ENCODE data around the gene CTSS.

CTSS gene

GRCh38 chr1:150765296-150765976 lies at the start of gene CTSS:
Gene CTSS (minus strand): TSS chr1:150765778. CDS start chr1:150764763, 1,015 bp downstream.
- no peak for DNase-seq (ENCODE audit: low read depth)
- H3K4me3 ChIP-seq (ENCODE audit: low read depth, low read length), result no peak within 1 kb of the TSS
- in situ Hi-C loops (cut with HindIII; ENCODE audit: low sequenced_read_pairs), result no loop called here
- no peak for TF ChIP-seq CTCF (IDR thresholded peaks at IDR 0.05; ENCODE audit: low read depth, low read length, missing control alignments)

- peak; percentile 37 for DNase-seq (ENCODE audit: low read depth)
- TF ChIP-seq CTCF (IDR thresholded peaks at IDR 0.05; ENCODE audit: low read depth, low read length, missing control alignments), result peak; percentile 88
- H3K4me3 ChIP-seq (ENCODE audit: low read depth, low read length), result no peak overlapping the region
- in situ Hi-C loops (cut with HindIII; ENCODE audit: low sequenced_read_pairs), result no loop called here
These were observed 47.6 kb upstream of the CTSS start for GRCh38 chr1:150813028-150813707.

DNA sequence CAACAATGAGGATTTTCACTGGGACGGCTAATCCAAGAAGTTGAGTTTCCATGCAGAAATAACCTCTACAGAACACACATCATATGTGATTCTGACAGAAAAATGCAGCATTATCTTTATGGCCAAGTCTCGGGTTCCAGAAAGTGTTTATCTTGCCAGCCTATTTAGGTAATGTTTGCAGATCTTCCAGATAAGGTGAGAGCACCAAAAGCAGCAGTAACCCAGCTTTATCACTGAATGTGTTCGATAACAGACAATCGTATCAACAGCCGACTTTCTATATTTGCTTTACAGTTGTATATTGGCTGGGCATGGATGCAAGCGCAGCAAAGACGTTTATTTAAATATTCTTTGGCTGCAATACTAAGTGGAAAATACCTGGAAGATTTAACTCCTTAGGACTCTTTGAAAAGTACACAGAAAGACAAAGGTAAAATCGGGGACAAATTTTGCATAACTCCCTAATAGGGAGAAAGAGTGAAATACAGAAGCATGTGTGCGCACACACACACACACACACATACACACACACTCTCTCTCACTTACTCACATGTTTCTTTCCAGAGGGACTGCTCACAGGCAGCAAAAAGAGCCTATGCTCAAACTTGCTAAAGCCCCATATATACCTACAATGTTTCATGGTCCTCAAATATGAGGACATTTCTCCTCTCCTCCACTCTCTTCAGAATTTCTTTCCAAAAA lies 45.5 kb upstream of the CTSS start:
- TF ChIP-seq CTCF (IDR thresholded peaks at IDR 0.05; ENCODE audit: low read depth, low read length, missing control alignments), result no peak
- in situ Hi-C loops (cut with HindIII; ENCODE audit: low sequenced_read_pairs), result no loop called here
- H3K4me3 ChIP-seq (ENCODE audit: low read depth, low read length), result no peak overlapping the region
- DNase-seq (ENCODE audit: low read depth), result no peak

DNA sequence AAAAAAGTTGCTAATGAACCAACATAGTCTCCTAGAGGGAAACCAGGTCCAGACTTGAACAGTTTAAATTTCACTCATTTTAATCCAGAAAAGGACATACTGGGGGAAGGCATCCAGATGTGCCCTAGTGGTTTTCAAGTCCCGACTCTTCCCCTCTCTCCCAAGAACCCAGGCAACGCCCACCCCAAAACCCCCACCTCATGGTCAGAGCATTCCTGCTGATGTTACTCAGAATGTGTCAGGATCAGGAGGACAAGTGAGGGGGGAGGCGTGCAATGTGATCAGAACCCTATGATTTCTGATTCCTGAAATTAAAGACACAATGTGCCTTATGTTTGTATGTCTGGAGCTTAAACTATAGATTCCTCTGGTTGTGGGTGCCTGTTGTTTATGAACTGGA lies 44.1 kb upstream of the CTSS start:
- DNase-seq (ENCODE audit: low read depth), result no peak
- in situ Hi-C loops (cut with HindIII; ENCODE audit: low sequenced_read_pairs), result no loop called here
- H3K4me3 ChIP-seq (ENCODE audit: low read depth, low read length), result no peak overlapping the region
- no peak for TF ChIP-seq CTCF (IDR thresholded peaks at IDR 0.05; ENCODE audit: low read depth, low read length, missing control alignments)

- H3K4me3 ChIP-seq (ENCODE audit: low read depth, low read length), result no peak overlapping the region
- TF ChIP-seq CTCF (IDR thresholded peaks at IDR 0.05; ENCODE audit: low read depth, low read length, missing control alignments), result no peak
- in situ Hi-C loops (cut with HindIII; ENCODE audit: low sequenced_read_pairs), result no loop called here
- DNase-seq (ENCODE audit: low read depth), result no peak
These were observed 43.3 kb upstream of the CTSS start for GRCh38 chr1:150808846-150809245.

DNA sequence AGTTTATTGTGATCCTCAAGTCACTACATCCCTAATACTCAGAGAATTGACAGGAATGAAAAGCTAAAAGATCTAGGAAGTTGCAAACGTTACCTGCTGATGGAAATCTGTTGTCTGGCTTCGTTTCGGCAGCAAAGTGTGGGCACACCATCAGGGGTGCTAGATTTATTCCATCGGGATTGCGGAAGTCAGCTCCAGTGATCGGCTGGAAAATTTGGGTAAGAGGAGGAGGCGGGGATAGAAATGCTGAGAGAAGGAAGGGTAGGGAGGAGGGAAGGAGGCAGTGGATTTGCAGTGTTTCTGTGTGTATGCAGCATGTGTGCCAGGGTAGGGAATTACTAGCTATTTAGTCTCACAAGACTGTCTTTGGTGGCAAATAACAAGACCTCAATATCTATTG lies 42.5 kb upstream of the CTSS start, which contains the start of gene CTSK:
CTSK (minus strand) TSS at position 140 of the 400 bp plus-strand sequence. CDS start 1,455 bp downstream, outside the sequence.
- in situ Hi-C loops (cut with HindIII; ENCODE audit: low sequenced_read_pairs), result no loop called here
- no peak within 1 kb of the TSS for H3K4me3 ChIP-seq (ENCODE audit: low read depth, low read length)
- no peak for TF ChIP-seq CTCF (IDR thresholded peaks at IDR 0.05; ENCODE audit: low read depth, low read length, missing control alignments)
- DNase-seq (ENCODE audit: low read depth), result no peak
